Left lobe of liver (tissue), 2 donors: Measurements from ENCODE around the gene ANKRD40. TPM values are rescaled to one million over a fixed set of nuclear protein-coding genes. Genes with fewer than 3 reads are reported as not detected.

Experiments used
- ATAC-seq: fragments of 200-7000 bp; cut with Tn5 transposase; one replicate; pipeline ENCODE4 v1.9.1; 2020; ENCODE audit warnings: mild to moderate bottlenecking, moderate library complexity
- DNase-seq: peaks from one replicate; pipeline ENCODE4 v3.0.0-alpha.2; 2020; ENCODE audit warnings: low spot score
- total RNA-seq: library from RNA; stranded (reverse); gene quantifications from one replicate; pipeline ENCODE4 v1.2.1, GENCODE V29; 2021
- donor health status: DM: no; HTN: no; CAD: no; lungs with moderate emphysema.
- donor health status: DM: no; HTN: yes; CAD: no.

ANKRD40 gene
- total RNA-seq, 1 donor from 2014 or later = 15.6 TPM

GRCh38 chr17:50657054-50657453 is 50.7 kb downstream of the ANKRD40 start:
- DNase-seq = no peak
- ATAC-seq = peak; percentile 19

DNA sequence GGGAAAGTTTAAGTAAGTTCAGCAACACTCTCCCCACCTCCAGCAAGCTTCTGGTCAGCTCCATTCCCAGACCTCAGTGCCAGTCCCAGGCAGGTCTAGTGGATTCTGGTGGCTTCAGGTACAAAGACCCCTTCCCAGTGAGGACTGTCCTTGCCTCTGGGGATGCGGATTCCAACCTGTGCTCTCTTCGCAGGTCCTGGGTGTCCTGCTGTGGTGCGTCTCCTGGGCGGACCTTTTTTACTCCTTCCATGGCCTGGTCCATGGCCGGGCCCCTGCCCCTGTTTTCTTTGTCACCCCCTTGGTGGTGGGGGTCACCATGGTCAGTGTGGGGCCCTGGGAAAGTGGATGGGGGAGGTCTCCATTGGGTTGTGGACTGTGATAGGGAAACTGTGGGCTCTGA is 51.2 kb downstream of the ANKRD40 start:
- ATAC-seq = no peak
- no peak for DNase-seq

GRCh38 chr17:50653738-50654137 is 54.0 kb downstream of the ANKRD40 start:
- ATAC-seq (no peak), DNase-seq (no peak)

DNA sequence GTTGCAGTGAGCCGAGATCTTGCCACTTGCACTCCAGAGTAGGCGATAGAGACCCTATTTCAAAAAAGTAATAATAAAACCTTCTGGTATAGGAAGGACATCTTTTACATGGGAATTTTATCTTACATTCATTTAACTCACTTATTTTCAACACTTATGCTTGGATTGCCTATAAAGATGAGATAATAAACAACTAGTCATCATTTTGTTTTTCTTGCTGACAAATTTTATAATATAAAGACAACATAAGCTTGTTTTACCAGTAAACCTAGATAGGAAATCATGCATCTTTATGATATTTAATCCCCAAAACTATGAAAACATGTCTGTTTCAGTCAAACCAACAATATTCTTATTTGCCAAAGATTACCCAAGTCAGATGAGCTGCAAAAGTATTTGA is 56.1 kb downstream of the ANKRD40 start:
- ATAC-seq (no peak), DNase-seq (no peak)

- ATAC-seq = no peak
- no peak for DNase-seq
These were observed 58.4 kb downstream of the ANKRD40 start for GRCh38 chr17:50649042-50649908.

DNA sequence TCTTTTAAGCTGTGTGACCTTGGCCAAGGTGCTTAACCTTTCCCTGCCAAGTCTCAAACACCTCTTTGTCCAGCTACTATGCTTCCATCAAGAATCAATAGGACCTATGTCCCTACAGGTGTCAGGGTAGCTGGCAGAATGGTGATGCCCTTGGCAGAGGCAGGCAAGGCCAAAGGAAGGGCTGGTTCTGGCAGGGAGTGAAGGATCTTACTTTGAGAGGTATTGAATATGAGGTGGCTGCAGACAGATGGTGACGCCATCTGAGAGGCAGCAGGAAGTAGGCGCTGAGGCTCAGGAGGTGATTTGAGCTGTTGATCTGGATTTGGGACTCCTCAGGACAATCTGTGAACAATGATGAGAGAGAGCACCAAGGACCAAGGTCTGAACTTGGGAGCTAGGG is 60.5 kb downstream of the ANKRD40 start:
- peak; percentile 50 for ATAC-seq
- no peak for DNase-seq

GRCh38 chr17:50645748-50646682 is 61.7 kb downstream of the ANKRD40 start:
- no peak for ATAC-seq
- no peak for DNase-seq

Other genes starting within 250 kb of the ANKRD40 start
- 12.4 TPM for gene CHAD, start 239.0 kb downstream of the ANKRD40 start, total RNA-seq
- 27.4 TPM for gene RSAD1, start 229.1 kb downstream of the ANKRD40 start, total RNA-seq
- gene MYCBPAP, start 199.5 kb downstream of the ANKRD40 start, total RNA-seq = not detected
- 0.35 TPM for gene EPN3, start 175.2 kb downstream of the ANKRD40 start, total RNA-seq
- 40.6 TPM for gene SPATA20, start 160.7 kb downstream of the ANKRD40 start, total RNA-seq
- 0.10 TPM for gene CACNA1G, start 147.2 kb downstream of the ANKRD40 start, total RNA-seq
- 326 TPM for gene ABCC3, start 73.0 kb downstream of the ANKRD40 start, total RNA-seq
- gene LUC7L3, start 11.7 kb upstream of the ANKRD40 start, total RNA-seq = 43.6 TPM
- gene ANKRD40CL, start 59.6 kb upstream of the ANKRD40 start, total RNA-seq = not detected
- gene WFIKKN2, start 127.7 kb upstream of the ANKRD40 start, total RNA-seq = 0.08 TPM
- 209 TPM for gene TOB1, start 158.4 kb upstream of the ANKRD40 start, total RNA-seq